NCI-H2029 treated with DMSO at 0.1 percent for 48 hours (cell line): ENCODE data around the gene TRIO.

Experiments used
- DNase-seq: peaks from one replicate; lab custom pipeline; 2025; lab: John Stamatoyannopoulos, UW

Gene TRIO

DNA sequence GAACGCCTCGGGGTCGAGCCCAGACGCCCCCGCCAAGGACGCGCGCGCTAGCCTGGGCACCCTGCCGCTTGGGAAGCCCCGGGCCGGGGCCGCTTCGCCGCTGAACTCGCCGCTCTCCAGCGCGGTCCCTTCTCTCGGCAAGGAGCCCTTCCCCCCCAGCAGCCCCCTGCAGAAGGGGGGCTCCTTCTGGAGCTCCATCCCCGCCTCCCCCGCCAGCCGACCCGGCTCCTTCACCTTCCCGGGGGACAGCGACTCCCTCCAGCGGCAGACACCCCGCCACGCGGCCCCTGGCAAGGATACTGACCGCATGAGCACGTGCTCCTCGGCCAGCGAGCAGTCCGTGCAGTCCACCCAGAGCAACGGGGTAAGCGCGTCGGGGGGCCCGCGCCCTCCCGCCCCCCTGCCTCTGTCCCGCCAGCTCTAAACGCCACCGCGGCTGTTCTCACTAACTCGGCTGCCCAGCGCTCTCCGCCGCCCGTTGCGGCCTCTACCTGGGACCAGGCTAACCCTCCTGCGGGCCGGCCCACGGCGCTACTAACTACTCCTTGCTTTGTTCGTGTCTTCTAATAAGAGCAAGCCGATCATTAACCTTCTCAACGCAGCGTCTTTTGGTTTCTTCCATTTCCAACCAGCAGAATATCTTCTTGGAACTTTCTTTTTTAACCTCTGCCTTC, 344.9 kb downstream of the TRIO start:
- DNase-seq, result no peak

DNA sequence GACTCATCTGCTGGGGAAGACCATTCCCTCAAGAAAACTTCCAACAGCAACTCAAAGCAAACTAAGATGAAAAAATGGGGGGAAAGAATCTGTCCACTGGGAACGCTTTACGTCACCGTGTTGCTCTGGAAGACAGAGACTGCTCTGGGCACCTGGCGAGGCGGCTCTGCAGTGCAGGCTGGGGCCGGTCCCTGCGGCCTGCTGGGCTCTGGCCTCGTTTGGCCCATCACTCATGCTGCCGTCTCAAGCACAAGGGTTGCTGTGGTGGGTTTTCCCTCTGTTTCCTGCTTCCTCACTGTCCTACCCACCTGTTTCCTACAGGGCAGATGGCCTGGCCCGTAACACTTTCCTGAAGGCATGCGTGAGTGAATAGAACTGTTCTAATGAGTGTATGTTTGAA, 345.6 kb downstream of the TRIO start:
- no peak for DNase-seq

DNA sequence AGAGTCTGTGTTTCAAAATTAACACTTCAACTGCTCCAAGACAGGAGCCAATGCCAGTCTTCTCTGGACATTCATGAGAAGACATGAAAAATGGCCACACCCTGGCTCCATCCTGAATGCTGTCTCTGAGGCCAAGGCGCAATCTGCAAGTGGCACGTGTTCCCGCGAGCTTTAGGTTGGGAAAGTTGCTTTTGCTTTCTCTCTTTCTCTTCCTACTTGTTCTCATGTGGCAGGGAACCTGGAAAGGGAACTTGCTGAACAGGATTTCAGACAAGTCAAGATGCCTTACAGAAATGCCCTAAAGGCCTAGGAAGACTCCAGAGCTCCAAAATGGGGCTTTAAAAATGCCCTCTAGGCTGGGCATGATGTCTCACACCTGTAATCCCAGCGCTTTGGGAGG, 346.5 kb downstream of the TRIO start:
- DNase-seq, result no peak

DNA sequence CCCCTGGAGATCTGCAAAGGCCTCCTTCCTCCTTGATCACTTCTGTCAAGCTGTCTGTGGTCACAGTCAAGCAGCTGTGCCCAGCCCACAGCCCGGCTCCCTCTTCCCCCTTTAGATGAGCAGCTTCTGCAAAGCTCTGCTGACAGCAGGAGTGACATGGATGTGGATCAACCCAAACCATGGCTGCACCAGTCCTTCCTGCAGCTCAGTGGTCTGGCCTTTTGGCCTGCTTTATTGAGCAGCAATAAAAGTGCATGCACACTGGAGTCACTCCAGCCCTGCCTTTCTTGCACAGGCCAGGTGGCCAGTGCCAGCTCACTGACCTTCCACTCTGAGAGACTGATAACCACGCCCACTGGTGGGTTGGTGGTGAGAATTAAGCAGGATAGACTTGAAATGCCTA, 347.2 kb downstream of the TRIO start:
- DNase-seq, result no peak

DNA sequence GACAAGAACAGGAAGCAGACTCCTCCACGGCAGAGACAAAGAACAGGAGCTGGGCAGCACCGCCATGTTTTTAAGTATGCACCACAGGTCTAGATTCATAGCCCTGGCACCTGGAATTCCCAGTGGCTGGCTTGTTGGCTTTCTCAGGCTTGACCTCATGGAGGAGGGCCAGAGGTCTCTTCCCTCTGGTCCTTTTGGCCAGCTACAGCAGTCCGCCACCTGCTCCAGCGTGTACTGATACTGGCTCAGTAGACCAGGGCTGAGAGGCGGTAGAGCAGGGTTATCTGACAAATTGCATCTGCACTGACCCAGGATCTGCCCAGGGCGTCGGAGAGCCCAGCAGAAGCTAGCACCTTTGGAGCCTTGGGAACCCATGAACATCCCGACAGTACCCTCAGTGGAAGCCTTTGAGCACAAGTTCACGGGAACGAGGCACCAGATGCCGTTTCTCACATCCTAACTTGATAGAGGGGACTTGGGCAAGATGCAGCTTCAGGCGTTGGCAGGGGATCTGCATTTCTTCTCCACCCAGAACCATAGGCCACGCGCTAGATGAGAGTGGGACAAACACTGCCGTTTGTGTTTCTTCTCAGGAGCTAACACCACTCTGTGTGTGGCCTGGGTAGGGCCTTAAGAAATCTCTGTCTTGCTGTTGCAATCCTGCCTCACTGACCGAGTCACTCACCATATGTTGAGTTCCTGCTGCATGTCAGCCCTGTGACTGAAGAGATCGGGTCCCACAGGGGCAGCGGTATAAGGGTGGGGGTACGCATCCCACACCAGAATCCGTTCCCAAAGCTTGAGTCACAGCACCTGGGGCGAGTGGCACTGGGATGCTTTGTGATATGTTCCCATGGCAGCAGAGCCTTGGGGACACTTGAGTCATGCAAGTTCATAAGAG, 348.1 kb downstream of the TRIO start:
- no peak for DNase-seq

DNA sequence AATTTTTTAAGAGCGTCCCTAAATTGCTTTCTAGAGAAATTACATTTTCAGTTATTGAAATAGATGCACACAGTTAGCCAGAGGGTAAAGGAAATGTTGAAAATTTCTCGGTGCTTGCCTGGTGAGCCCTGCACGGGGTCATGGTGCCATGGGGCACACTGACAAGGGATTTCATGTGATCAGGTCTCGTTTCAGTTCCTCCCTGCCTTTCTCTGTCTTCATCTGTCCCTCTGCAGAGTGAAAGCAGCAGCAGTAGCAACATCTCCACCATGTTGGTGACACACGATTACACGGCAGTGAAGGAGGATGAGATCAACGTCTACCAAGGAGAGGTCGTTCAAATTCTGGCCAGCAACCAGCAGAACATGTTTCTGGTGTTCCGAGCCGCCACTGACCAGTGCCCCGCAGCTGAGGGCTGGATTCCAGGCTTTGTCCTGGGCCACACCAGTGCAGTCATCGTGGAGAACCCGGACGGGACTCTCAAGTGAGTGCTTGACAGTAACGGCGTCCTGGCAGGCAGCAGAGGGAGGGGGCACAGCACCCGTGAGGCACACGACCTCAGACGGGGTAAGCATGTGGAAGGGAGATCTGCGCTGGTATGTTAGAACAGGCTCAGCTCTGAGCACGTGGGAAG, 349.3 kb downstream of the TRIO start:
- no peak for DNase-seq

DNA sequence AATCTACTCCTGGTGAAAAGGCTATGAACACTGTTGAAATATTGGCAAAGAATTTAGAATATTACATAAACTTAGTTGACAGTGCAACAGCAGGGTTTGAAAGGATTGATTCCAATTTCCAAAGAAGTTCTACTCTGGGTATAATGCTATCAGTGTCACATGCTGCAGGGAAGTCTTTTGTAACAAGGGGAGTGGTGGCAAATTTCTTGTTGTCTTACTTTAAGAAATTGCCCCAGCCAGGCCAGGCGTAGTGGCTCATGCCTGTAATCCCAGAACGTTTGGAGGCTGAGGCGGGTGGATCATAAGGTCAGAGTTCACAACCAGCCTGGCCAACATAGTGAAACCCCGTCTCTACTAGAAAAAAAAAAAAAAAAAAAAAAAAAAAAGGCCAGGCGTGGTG, 352.2 kb downstream of the TRIO start:
- no peak for DNase-seq

DNA sequence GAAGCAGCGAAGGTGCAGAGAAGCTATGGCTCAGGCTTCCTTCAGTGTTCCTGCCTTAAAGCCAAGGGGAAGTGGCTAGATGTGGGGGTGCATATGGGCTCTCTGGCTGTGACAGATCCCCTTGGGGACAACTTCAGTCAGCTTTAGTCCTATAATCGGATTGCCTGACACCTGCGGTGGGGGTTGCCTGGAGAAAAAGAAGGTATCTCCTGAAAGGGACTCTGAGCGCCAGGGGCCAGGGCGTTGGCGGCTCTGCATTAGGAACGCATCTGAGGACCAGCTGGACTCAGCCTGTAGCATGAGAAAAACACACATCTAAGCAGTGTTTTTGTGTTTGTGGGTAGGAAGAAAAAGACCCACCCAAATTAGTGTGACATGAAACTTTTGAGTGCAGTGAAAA, 354.2 kb downstream of the TRIO start:
- DNase-seq, result no peak

DNA sequence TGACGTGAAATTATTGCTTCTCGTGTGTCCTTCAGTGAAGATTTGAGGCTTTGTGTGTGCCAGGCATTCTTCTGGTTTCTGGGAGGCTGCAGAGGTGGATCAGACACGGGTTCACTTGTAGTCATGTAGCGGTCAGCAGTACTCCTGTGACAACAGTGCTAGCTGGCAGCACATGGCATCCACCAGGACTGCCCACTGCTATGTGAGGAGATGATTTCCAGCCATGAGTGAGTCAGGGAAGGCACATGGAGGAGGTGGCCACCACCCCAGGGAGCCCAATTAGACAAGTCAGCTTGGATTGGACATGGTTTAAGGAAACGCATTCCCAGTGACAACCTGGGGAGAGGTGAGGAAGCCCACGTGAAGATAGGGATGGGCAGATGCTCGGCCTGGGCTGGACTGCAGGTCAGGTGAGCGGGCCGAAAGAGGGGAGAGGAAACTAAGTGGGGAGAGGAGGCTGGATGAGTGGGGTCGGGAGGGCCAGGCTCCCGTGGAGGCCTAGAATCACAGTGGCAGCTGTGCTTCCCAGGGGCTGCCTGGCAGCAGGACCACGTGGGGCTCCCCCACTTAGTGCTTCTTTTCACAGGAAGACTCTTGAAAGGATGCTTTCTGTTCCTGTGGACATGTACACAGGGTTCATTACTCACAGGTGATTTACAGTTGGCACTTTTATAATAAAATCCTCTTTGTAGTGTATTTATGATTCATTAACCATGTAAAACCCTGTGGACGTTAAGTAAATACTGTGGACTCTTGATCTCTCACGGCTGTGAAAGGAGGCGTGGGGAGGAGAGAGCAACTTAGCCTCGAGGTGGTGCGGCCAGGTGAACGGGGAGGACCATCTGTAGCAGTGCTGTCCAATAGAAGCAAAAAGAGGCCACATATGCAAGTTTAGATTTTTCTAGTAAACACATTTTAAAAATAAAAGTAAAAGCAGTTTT, 358.5 kb downstream of the TRIO start:
- no peak for DNase-seq

DNA sequence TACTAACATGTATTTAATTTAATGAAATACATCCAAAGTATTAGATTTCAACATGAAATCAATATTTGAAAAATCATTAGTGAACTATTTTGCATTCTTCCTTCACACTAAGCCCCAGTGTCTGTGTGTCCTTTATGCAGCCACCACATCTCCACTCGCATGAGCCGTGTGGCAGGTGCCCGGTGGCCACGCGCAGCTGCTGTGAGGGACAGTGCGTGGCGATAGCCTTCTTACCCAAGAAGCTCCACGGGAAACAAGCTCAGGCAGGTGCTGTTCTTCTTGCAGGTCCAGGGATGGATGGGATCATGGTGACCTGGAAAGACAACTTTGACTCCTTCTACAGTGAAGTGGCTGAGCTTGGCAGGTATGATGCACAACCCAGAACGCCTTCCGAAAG, 359.1 kb downstream of the TRIO start:
- no peak for DNase-seq

DNA sequence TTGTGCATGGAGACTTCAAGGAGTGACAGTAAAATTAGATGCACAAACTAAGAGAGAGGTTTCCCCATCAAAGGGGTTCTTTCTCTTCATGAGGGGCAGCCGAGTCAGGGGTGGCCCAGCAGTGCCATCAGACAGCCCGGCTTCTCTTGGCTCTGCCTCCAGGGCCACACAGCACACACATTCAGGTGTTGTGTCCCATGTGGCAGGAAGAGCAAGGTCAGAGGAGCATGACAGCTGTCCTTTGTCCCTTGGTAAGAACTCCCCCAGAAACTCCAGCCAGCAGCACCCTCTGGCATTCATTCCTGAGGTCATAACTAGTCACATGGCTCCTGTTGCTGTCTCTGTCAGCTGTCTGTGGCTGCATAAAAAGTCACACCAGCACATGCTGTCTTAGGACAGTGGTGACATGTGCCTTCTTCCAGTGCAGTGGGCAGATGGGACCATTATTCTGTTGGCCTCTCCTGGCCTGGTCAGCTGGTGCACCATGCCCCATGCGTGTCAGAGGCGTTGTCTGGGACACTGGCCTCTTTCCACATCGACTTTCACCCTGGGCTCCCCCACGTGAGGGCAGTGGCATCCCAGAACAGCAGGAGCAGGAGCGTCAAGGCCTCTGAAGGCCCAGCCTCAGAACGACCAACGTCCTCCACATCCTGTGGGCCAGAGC, 360.0 kb downstream of the TRIO start:
- DNase-seq, result no peak

DNA sequence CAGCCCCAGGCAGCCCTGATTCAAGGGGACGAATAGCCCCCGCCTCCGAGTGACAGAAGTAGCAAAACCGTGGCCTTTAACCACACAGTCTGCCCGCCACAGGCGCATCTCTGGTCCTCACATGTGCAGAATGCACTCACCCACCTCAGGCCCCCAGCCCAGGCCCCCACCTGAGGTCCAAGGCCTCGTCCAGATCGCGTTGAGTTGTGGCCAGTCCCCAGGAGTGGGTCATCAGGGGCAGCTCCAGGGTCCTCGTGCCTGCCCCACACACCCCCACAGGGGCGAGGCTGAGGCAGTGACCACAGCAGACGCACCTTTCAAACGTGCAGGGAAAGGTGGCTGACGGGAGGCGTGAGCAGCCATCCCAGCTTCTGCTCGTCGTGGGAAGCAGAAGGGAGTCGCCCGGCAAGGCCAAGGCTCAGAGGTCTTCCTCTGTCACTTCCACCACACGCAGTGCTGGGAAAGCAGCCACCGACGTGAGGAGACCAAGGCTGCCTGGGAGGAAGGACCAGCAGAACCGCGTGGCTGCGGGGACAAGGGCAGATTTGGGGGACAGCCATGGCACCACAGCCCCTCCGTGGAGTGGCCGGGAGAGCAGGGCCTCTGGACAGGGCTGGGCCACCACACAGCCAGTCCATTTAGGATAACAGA, 360.7 kb downstream of the TRIO start:
- no peak for DNase-seq

DNA sequence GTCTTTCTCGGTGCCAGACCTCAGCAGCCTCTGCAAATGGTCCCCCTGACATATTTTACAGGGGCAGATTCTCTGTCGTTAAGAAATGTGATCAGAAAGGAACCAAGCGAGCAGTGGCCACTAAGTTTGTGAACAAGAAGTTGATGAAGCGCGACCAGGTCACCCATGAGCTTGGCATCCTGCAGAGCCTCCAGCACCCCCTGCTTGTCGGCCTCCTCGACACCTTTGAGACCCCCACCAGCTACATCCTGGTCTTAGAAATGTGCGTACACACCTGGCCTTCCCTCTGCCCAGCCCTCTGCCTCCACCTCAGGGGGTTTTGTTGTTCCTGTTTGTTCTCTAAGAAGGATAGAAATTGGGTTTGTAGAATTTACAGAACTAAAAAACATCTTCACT, 361.2 kb downstream of the TRIO start:
- DNase-seq, result no peak

DNA sequence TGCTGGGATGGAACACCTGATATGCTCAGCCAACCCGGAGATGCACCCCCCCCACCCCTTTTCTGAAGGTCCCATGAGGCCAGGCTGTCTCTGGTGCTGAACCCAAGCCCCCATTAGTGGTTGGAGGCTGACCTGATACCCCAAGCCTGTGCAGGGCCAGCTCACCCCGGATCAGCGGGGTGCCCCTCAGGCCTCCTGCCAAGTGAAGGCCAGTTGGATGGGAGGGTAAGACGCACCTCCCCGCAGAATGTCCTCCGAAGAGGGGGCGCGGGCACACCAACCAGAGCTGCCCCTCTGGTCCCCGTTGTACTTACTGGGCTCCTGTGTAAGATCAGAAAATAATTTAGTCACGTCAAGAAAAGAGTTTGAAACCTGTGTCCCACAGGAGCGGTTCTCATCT, 361.7 kb downstream of the TRIO start:
- DNase-seq, result no peak

DNA sequence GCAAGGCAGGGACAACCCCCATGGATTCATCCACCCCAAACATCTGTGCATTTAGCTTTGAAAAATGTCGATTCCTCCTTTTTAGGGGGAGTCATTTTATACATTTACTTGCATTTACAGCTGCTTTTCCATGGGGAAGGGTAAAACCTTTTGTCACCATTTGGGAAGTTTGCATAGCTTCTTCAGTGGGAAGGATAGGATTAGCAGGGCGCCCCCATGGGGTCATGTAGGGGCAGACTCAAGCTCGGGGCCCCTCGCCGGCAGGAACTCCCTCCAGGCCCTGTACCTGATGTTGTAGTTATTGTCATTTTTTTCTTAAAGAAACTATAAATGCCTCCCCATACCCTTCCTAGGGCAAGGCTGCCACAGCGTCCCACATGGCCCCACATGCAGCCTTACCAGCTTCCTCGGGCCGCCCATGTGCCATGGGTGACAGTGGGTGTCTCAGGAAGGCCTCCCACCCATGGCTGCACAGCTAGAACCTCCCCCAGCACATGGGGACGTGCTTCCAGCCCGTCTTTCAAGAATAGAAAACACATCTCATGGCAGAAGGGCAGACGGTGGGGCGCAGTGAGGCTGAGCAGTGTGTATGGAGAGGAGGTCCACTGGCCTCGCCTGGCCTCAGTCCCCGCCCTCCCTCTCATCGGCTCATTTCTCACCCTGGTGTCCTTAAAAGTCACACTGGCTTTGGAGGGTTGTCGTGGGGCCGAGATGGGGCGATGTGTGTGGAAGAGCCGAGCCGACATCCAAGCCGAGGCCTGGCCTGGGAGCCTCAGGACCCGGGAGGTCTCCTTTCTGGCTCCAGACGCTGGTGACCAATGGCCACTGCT, 362.4 kb downstream of the TRIO start:
- DNase-seq, result no peak

DNA sequence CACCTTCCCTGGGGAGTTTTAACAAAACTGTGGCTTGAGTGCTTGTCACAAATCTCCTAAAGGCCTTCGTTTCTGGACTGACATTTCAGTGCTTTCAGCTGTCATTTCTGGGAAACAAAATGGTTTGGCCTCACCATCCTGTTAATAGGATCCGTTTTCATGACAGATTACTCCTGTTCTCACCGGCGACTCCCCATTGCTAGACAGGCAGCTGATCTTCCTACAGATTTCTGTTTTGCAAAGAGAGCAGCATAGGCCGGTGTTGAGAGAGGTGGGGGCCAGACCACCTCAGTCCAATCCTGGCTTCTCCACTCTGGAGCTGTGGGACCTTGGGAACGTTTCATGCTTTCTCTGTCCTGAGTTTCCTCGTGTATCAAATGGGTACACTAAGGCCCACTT, 363.0 kb downstream of the TRIO start:
- no peak for DNase-seq

DNA sequence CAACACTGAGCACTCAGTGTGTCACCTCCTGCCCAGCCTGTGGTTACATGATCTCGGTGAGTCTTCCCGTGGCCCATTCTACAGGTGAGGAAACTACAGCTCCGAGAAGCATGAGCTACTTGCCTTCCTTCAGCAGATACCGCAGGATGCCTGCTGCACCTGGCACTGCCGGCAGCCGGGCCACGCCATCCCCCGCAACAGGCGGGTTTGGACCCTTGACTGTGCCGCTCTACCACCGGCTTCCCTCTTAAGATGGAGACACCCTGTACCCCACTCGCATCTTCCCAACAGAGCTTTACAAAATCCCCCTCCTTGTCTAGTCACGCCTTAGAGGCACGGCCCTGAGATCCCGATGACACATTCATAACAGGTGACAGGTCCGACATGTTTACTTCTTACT, 363.5 kb downstream of the TRIO start:
- no peak for DNase-seq

DNA sequence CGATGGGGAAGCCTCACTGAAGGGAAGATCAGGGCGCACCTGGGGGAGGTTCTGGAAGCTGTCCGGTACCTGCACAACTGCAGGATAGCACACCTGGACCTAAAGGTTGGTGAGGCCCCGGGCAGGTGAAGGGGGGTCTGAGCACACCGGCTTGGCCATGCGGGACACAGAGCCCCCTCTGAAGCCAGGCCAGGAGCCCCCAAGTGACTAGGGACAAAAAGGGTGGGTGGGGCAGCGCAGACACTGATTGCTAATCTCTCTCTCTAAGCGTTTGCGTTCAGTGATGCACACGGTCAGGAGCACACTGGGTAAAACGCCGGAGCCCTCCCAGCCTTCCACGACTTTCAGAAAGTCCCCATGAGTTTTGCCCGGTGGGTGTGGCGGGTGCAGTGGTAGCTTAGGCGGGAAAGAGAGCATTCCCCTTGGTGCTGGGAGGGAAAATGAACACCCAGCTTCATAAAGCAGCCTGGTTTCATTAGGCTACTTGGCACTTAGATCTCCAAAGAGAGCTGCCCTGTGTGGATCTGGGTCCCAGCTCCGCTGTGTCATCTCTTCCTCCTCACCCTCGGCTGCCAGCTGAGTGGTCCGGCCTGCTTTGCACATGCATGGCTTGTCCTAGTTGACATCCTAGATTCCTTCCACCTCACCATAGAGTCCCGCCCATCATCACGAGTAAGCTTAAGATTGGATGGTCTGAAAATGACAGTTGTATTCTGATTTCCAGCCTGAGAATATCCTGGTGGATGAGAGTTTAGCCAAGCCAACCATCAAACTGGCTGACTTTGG, 364.2 kb downstream of the TRIO start:
- DNase-seq, result no peak

DNA sequence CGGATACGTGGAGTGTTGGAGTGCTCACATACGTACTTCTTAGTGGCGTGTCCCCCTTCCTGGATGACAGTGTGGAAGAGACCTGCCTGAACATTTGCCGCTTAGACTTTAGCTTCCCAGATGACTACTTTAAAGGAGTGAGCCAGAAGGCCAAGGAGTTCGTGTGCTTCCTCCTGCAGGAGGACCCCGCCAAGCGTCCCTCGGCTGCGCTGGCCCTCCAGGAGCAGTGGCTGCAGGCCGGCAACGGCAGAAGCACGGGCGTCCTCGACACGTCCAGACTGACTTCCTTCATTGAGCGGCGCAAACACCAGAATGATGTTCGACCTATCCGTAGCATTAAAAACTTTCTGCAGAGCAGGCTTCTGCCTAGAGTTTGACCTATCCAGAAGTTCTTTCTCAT, 364.9 kb downstream of the TRIO start:
- no peak for DNase-seq
